WTC11 (cell line): ENCODE measurements around the gene PPFIBP1. TPM values are rescaled to one million over a fixed set of nuclear protein-coding genes. Genes with fewer than 3 reads are reported as not detected.

Experiments
- ATAC-seq: fragments of 200-7000 bp; cut with Tn5 transposase; 2 replicates; pipeline ENCODE4 v1.10.0; 2021; ENCODE audit warnings: mild to moderate bottlenecking, moderate library complexity
- CTCF ChIA-PET: fragments of 300-600 bp; sonication (Branson Sonifier 250); formaldehyde crosslinking; loops from one replicate; lab custom pipeline; 2021; ENCODE audit warnings: antibody characterized with exemption; lab: Charles Lee
- POLR2A ChIA-PET: fragments of 350-600 bp; sonication (Branson Sonifier 250); formaldehyde crosslinking; loops from one replicate; lab custom pipeline; 2021; ENCODE audit warnings: antibody characterized with exemption; lab: Charles Lee
- DNase-seq: peaks from one replicate; pipeline ENCODE4 v3.0.0; 2021; ENCODE audit warnings: low spot score
- H3K27ac Mint-ChIP-seq: 2 replicates; pipeline ENCODE4 v1.8.0; 2021; ENCODE audit warnings: mixed read lengths
- H3K27me3 Mint-ChIP-seq: 2 replicates; pipeline ENCODE4 v1.8.0; 2021; ENCODE audit warnings: low read depth, mild to moderate bottlenecking, moderate library complexity, mixed read lengths
- H3K36me3 Mint-ChIP-seq: 2 replicates; pipeline ENCODE4 v1.8.0; 2021; ENCODE audit warnings: mixed read lengths
- H3K4me1 Mint-ChIP-seq: 2 replicates; pipeline ENCODE4 v1.8.0; 2022; ENCODE audit warnings: mixed read lengths
- H3K4me3 Mint-ChIP-seq: 2 replicates; pipeline ENCODE4 v1.8.0; 2021; ENCODE audit warnings: mild to moderate bottlenecking, moderate library complexity, mixed read lengths
- H3K9me3 Mint-ChIP-seq: 2 replicates; pipeline ENCODE4 v1.8.0; 2021; ENCODE audit warnings: mixed read lengths
- ARID4B ChIP-seq: sonication (generic); formaldehyde crosslinking; IDR thresholded peaks from 2 replicates; pipeline ENCODE4 v1.8.0; 2023; ENCODE audit warnings: missing genetic modification reagents, mild to moderate bottlenecking, borderline replicate concordance
- ATF2 ChIP-seq: sonication (generic); formaldehyde crosslinking; IDR thresholded peaks from 2 replicates; pipeline ENCODE4 v1.8.1; 2022; ENCODE audit warnings: low read depth, missing genetic modification reagents, borderline replicate concordance
- E2F4 ChIP-seq: sonication (generic); formaldehyde crosslinking; IDR thresholded peaks from 2 replicates; pipeline ENCODE4 v1.8.1; 2022; ENCODE audit warnings: low read depth, mild to moderate bottlenecking, moderate library complexity, missing genetic modification reagents, borderline replicate concordance
- E2F5 ChIP-seq: sonication (generic); formaldehyde crosslinking; IDR thresholded peaks from 2 replicates; pipeline ENCODE4 v1.8.1; 2022; ENCODE audit warnings: mild to moderate bottlenecking, moderate library complexity, missing genetic modification reagents
- ERG ChIP-seq: fragments of 250-450 bp; sonication (Bioruptor Pico); IDR thresholded peaks from 2 replicates; pipeline ENCODE4 v1.8.0; 2021; ENCODE audit warnings: mild to moderate bottlenecking
- ESRRA ChIP-seq: sonication (generic); formaldehyde crosslinking; IDR thresholded peaks from 2 replicates; pipeline ENCODE4 v1.8.1; 2022; ENCODE audit warnings: mild to moderate bottlenecking, missing genetic modification reagents, borderline replicate concordance
- FOXK1 ChIP-seq: sonication (generic); formaldehyde crosslinking; IDR thresholded peaks from 2 replicates; pipeline ENCODE4 v1.8.0; 2022; ENCODE audit warnings: mild to moderate bottlenecking, moderate library complexity, missing genetic modification reagents
- JUN ChIP-seq: sonication (generic); formaldehyde crosslinking; IDR thresholded peaks from 2 replicates; pipeline ENCODE4 v1.8.0; 2023; ENCODE audit warnings: mild to moderate bottlenecking, missing genetic modification reagents
- MAX ChIP-seq: sonication (generic); formaldehyde crosslinking; IDR thresholded peaks from 2 replicates; pipeline ENCODE4 v1.8.0; 2022; ENCODE audit warnings: mild to moderate bottlenecking, missing genetic modification reagents
- MLX ChIP-seq: sonication (generic); formaldehyde crosslinking; IDR thresholded peaks from 2 replicates; pipeline ENCODE4 v1.8.1; 2023; ENCODE audit warnings: mild to moderate bottlenecking, missing genetic modification reagents, moderate library complexity
- NR2C2 ChIP-seq: sonication (generic); formaldehyde crosslinking; IDR thresholded peaks from 2 replicates; pipeline ENCODE4 v1.8.0; 2022; ENCODE audit warnings: mild to moderate bottlenecking, missing genetic modification reagents
- RELA ChIP-seq: sonication (generic); formaldehyde crosslinking; IDR thresholded peaks from 2 replicates; pipeline ENCODE4 v1.8.1; 2022; ENCODE audit warnings: missing genetic modification reagents, mild to moderate bottlenecking, borderline replicate concordance
- TP53 ChIP-seq: sonication (generic); formaldehyde crosslinking; IDR thresholded peaks from 2 replicates; pipeline ENCODE4 v1.8.1; 2023; ENCODE audit warnings: mild to moderate bottlenecking, missing genetic modification reagents
- ZNF121 ChIP-seq: sonication (generic); formaldehyde crosslinking; IDR thresholded peaks from 2 replicates; pipeline ENCODE4 v1.8.0; 2023; ENCODE audit warnings: missing genetic modification reagents
- ZNF219 ChIP-seq: sonication (generic); formaldehyde crosslinking; IDR thresholded peaks from 2 replicates; pipeline ENCODE4 v1.8.0; 2023; ENCODE audit warnings: missing genetic modification reagents, mild to moderate bottlenecking, borderline replicate concordance
- ZNF232 ChIP-seq: sonication (generic); formaldehyde crosslinking; IDR thresholded peaks from 2 replicates; pipeline ENCODE4 v1.8.0; 2022; ENCODE audit warnings: mild to moderate bottlenecking, missing genetic modification reagents
- ZNF317 ChIP-seq: sonication (generic); formaldehyde crosslinking; IDR thresholded peaks from 2 replicates; pipeline ENCODE4 v1.8.1; 2023; ENCODE audit warnings: low read depth, mild to moderate bottlenecking, moderate library complexity, missing genetic modification reagents, borderline replicate concordance
- ZNF425 ChIP-seq: fragments of 250-450 bp; sonication (Bioruptor Pico); conservative IDR thresholded peaks from 2 replicates; pipeline ENCODE4 v1.9.0; 2021; ENCODE audit warnings: mild to moderate bottlenecking
- ZNF671 ChIP-seq: fragments of 250-450 bp; sonication (Bioruptor Pico); IDR thresholded peaks from 2 replicates; pipeline ENCODE4 v1.8.0; 2021; ENCODE audit warnings: mild to moderate bottlenecking
- ZSCAN18 ChIP-seq: fragments of 250-450 bp; sonication (Bioruptor Pico); IDR thresholded peaks from 2 replicates; pipeline ENCODE4 v2.1.2; 2022; ENCODE audit warnings: mild to moderate bottlenecking, moderate library complexity
- total RNA-seq: library from RNA; stranded (reverse); gene quantifications from 3 replicates; pipeline ENCODE4 v1.2.3, GENCODE V29; 2021

PPFIBP1 gene
- total RNA-seq, 1 experiment from 2014 or later: 27.7 TPM

- no peaks in the 10 kb centered on the region for H3K9me3 Mint-ChIP-seq
- H3K4me1 Mint-ChIP-seq: no peaks in the 10 kb centered on the region
- ChIA-PET POLR2A (no interaction called here), CTCF (no interaction called here)
- TF ChIP-seq ZNF671 (CRISPR knock-in tag) (no peak), ZNF121 (CRISPR knock-in tag) (no peak), ATF2 (no peak), ERG (CRISPR knock-in tag) (no peak), JUN (CRISPR knock-in tag) (no peak), MAX (CRISPR knock-in tag) (no peak), ZNF219 (CRISPR knock-in tag) (no peak), TP53 (CRISPR knock-in tag) (no peak), E2F4 (no peak), ARID4B (CRISPR knock-in tag) (no peak), ZNF232 (CRISPR knock-in tag) (no peak), RELA (CRISPR knock-in tag) (no peak), NR2C2 (CRISPR knock-in tag) (no peak)
- TF ChIP-seq, all 79 proteins: peak for 0
- Mint-ChIP-seq H3K4me3 (no peak overlapping the region), H3K27me3 (no peaks in the 10 kb centered on the region), H3K36me3 (no peaks in the 10 kb centered on the region; the same call in 1 of the 2 replicates), H3K27ac (no peak overlapping the region)
- ATAC-seq (no peak), DNase-seq (no peak)
Measured at GRCh38 chr12:27672643-27673042, 148.6 kb downstream of the PPFIBP1 start.

GRCh38 chr12:27673101-27673718 lies 149.2 kb downstream of the PPFIBP1 start:
- Mint-ChIP-seq H3K9me3 (no peaks in the 10 kb centered on the region), H3K27me3 (no peaks in the 10 kb centered on the region), H3K4me1 (no peaks in the 10 kb centered on the region), H3K27ac (no peak overlapping the region), H3K36me3 (no peaks in the 10 kb centered on the region), H3K4me3 (no peak overlapping the region)
- DNase-seq (no peak), ATAC-seq (no peak)
- ChIA-PET CTCF (interaction anchor here (1.0 kb wide), 1 partner anchor 148 kb away, joined by 3 read pairs; no protein-coding TSS in a partner anchor), POLR2A (no interaction called here)
- no peak for TF ChIP-seq ESRRA (CRISPR knock-in tag)
- no peak for TF ChIP-seq ZSCAN18 (CRISPR knock-in tag)
- no peak for TF ChIP-seq ZNF219 (CRISPR knock-in tag)
- no peak for TF ChIP-seq JUN (CRISPR knock-in tag)
- no peak for TF ChIP-seq E2F5 (CRISPR knock-in tag)
- no peak for TF ChIP-seq FOXK1
- TF ChIP-seq ZNF425 (CRISPR knock-in tag): no peak
- no peak for TF ChIP-seq ZNF317 (CRISPR knock-in tag)
- no peak for TF ChIP-seq MLX (CRISPR knock-in tag)
